K562 (cell line): ENCODE measurements around the gene CYP11A1. TPM values are rescaled to one million over a fixed set of nuclear protein-coding genes. Genes with fewer than 3 reads are reported as not detected.

ENCODE experiments used
- ATAC-seq: fragments of 200-7000 bp; cut with Tn5 transposase; 3 replicates; pipeline ENCODE4 v1.9.1; 2020; ENCODE audit warnings: moderate library complexity
- BruUV-seq: library from RNA; stranded (reverse); fragments of 400-500 nt; replicated peaks from 2 replicates; lab custom pipeline; 2021; lab: Mats Ljungman, UMichigan
- CTCF ChIA-PET: fragments of 300-600 bp; formaldehyde crosslinking; extraction: SDS; loops from one replicate; lab custom pipeline; 2021; ENCODE audit warnings: low intra/inter-chr PET ratio; lab: Yijun Ruan, JAX
- POLR2A ChIA-PET: fragments of 300-600, 350-650 bp; sonication (Branson Sonifier 250); formaldehyde crosslinking; extraction: SDS; loops from one replicate; lab custom pipeline; 2021; ENCODE audit warnings: antibody characterized with exemption, inconsistent platforms; lab: Yijun Ruan, JAX
- DNase-seq, 4 experiments: peaks; one replicate each; pipeline versions ENCODE4 v3.0.0 to v3.0.0-alpha.2; 2011 to 2018; ENCODE audit warnings: low spot score in 3 of 4, mixed read lengths in 3 of 4; ENCODE audit errors: extremely low read depth in 1 of 4
- FAIRE-seq: peaks from 2 replicates; lab custom pipeline; 2011; peaks lifted over from hg19 to GRCh38; lab: Jason Lieb, UNC
- H2AFZ ChIP-seq: 2 replicates; pipeline ENCODE4 v1.6.0; 2011; ENCODE audit warnings: low read depth, low read length, control low read depth, inconsistent platforms
- H3K27ac ChIP-seq: fragments of 200-600 bp; 3 replicates; pipeline ENCODE4 v1.8.0; 2011; ENCODE audit warnings: low read depth, mild to moderate bottlenecking, control low read depth, inconsistent platforms, low read length, moderate library complexity, mixed read lengths; ENCODE audit errors: extremely low read depth
- H3K27me3 ChIP-seq, 2 experiments: fragments of 300-600 bp in 1 of 2; 2 replicates in 1 of 2; 3 replicates in 1 of 2; pipeline versions ENCODE4 v1.6.0 to v1.8.0; 2011; ENCODE audit warnings: inconsistent platforms in 2 of 2, low read length in 2 of 2, mild to moderate bottlenecking in 1 of 2, mixed read lengths in 1 of 2, moderate library complexity in 1 of 2; ENCODE audit not compliant: control insufficient read depth in 2 of 2, insufficient read depth in 2 of 2
- H3K36me3 ChIP-seq: fragments of 300-600 bp; 3 replicates; pipeline ENCODE4 v1.8.0; 2011; ENCODE audit warnings: mild to moderate bottlenecking, low read length, inconsistent platforms; ENCODE audit not compliant: control insufficient read depth, insufficient read depth
- H3K4me1 ChIP-seq, 2 experiments: fragments of 200-600 bp in 1 of 2; replicated peaks in 1 of 2; 2 replicates in 1 of 2; 3 replicates in 1 of 2; pipeline versions ENCODE4 v1.5.1 to v1.8.0; 2011; ENCODE audit warnings: inconsistent platforms in 2 of 2, low read length in 2 of 2, mild to moderate bottlenecking in 1 of 2, mixed read lengths in 1 of 2, moderate library complexity in 1 of 2; ENCODE audit not compliant: control insufficient read depth in 2 of 2, insufficient read depth in 2 of 2
- H3K4me2 ChIP-seq: 2 replicates; pipeline ENCODE4 v1.6.1; 2011; ENCODE audit warnings: low read length, control low read depth, inconsistent platforms, mixed read lengths; ENCODE audit not compliant: insufficient read depth
- H3K4me3 ChIP-seq: fragments of 200-600 bp; sonication (generic), shearing (Covaris generic); 2 replicates; pipeline ENCODE4 v1.5.1; 2016; ENCODE audit warnings: control low read depth, inconsistent platforms
- H3K79me2 ChIP-seq: fragments of 200-600 bp; 3 replicates; pipeline ENCODE4 v1.8.0; 2011; ENCODE audit warnings: low read length, inconsistent platforms; ENCODE audit not compliant: control insufficient read depth, insufficient read depth
- H3K9ac ChIP-seq, 2 experiments: 2 replicates each; pipeline versions ENCODE4 v1.6.0 to v1.6.1; 2011; ENCODE audit warnings: low read depth in 2 of 2, low read length in 2 of 2, control low read depth in 1 of 2, inconsistent platforms in 1 of 2, mild to moderate bottlenecking in 1 of 2, mixed read lengths in 1 of 2; ENCODE audit not compliant: insufficient read depth in 1 of 2
- H3K9me1 ChIP-seq: one replicate; pipeline ENCODE4 v1.6.0; 2011; ENCODE audit warnings: inconsistent platforms, mild to moderate bottlenecking, low read length, moderate library complexity; ENCODE audit not compliant: control insufficient read depth, insufficient read depth
- H3K9me3 ChIP-seq: replicated peaks from 2 replicates; pipeline ENCODE4 v1.5.1; 2011; ENCODE audit warnings: low read depth, low read length, inconsistent platforms; ENCODE audit not compliant: control insufficient read depth, insufficient read depth
- H4K20me1 ChIP-seq: replicated peaks from 2 replicates; pipeline ENCODE4 v1.6.1; 2011; ENCODE audit warnings: low read length, inconsistent platforms, mixed read lengths; ENCODE audit not compliant: control insufficient read depth, insufficient read depth
- KLF10 ChIP-seq: fragments of 250-450 bp; sonication (Bioruptor Pico); IDR thresholded peaks from 2 replicates; pipeline ENCODE4 v1.6.1; 2021; ENCODE audit warnings: matching md5 sums
- MAFK ChIP-seq: IDR thresholded peaks from 2 replicates; pipeline ENCODE4 v1.6.1; 2011; ENCODE audit warnings: low read length, improper control_type of control experiment
- PHF20 ChIP-seq: fragments of 450-650 bp; IDR thresholded peaks from 2 replicates; pipeline ENCODE4 v1.6.1; 2018; ENCODE audit not compliant: partially characterized antibody
- XRCC4 ChIP-seq: IDR thresholded peaks from one replicate; pipeline ENCODE4 v1.6.1; 2011; ENCODE audit not compliant: insufficient read depth, insufficient read length; ENCODE audit errors: extremely low read depth
- ZBTB1 ChIP-seq: sonication (generic); formaldehyde crosslinking; IDR thresholded peaks from 2 replicates; pipeline ENCODE4 v1.8.1; 2023; ENCODE audit warnings: missing genetic modification reagents, low read depth, mild to moderate bottlenecking, borderline replicate concordance
- ZNF12 ChIP-seq: sonication (generic); formaldehyde crosslinking; IDR thresholded peaks from 2 replicates; pipeline ENCODE4 v1.4.0; 2020; ENCODE audit warnings: mild to moderate bottlenecking, missing genetic modification reagents
- ZNF263 ChIP-seq: sonication (generic); formaldehyde crosslinking; IDR thresholded peaks from 2 replicates; pipeline ENCODE4 v1.8.0; 2022; ENCODE audit warnings: mild to moderate bottlenecking, missing genetic modification reagents, borderline replicate concordance
- ZNF644 ChIP-seq: fragments of 200-800 bp; sonication (Bioruptor generic); IDR thresholded peaks from 2 replicates; pipeline ENCODE4 v1.6.1; 2016; ENCODE audit warnings: low read depth, missing genetic modification characterization, missing compliant biosample characterization
- WGBS: fragments of 100-300 bp; shearing (Covaris generic); methylation state at CpG from one replicate; pipeline ENCODE4 v1.1.6; 2016; ENCODE audit warnings: low coverage, mixed read lengths; ENCODE audit not compliant: insufficient coverage; ENCODE audit errors: missing lambda C conversion rate; 5-methylcytosine and 5-hydroxymethylcytosine counted together
- in situ Hi-C: fragments of 300-500 bp; cut with MboI; formaldehyde crosslinking; loops from 4 replicates; pipeline ENCODE4 v1.15.0; 2018; ENCODE audit warnings: inconsistent platforms, mixed read lengths
- intact Hi-C: fragments of 100-400 bp; cut with micrococcal nuclease; formaldehyde crosslinking; loops from 2 replicates; pipeline ENCODE4 v1.14.2; 2022
- polyA plus RNA-seq, 8 experiments: library from polyadenylated mRNA; depleted of rRNA in 4 of 8; stranded (reverse) in 5 of 8; unstranded in 3 of 8; fragments of >200 nt; fragmentation: Nextera tagmentation in 2 of 8; fragmentation: Illumina TruSeq in 1 of 8; extraction: Ambion mirVana in 2 of 8; extraction: Trizol in 1 of 8; gene quantifications; 2 replicates each; pipeline versions ENCODE4 v1.2.1 to v1.2.3, GENCODE V29; 2011 to 2014; ENCODE audit warnings: inconsistent platforms in 1 of 8, missing spikeins in 1 of 8
- total RNA-seq, 7 experiments: library from RNA; depleted of rRNA in 6 of 7; stranded (reverse); fragments of >200 nt in 6 of 7; fragmentation: Illumina TruSeq in 2 of 7; extraction: Trizol in 2 of 7; gene quantifications; 2 replicates each; pipeline versions ENCODE4 v1.2.1 to v1.2.3, GENCODE V29; 2011 to 2021; ENCODE audit warnings: low replicate concordance in 1 of 7
- TF ChIP-seq, protein P1 (sequence below): fragments of 450-650 bp; IDR thresholded peaks from 2 replicates; pipeline ENCODE4 v1.6.1; 2016; ENCODE audit warnings: borderline replicate concordance
- TF ChIP-seq, protein P2 (sequence below): sonication (generic); formaldehyde crosslinking; IDR thresholded peaks from 2 replicates; pipeline ENCODE4 v1.8.0; 2023; ENCODE audit warnings: mild to moderate bottlenecking, missing genetic modification reagents

Gene CYP11A1
- total and polyA plus RNA-seq, 9 of the 15 experiments (the other 6 are each of a cell fraction or from before 2014, with no cell fraction given) = 0.06 to 0.24 (median 0.10) TPM; not detected in 4

DNA sequence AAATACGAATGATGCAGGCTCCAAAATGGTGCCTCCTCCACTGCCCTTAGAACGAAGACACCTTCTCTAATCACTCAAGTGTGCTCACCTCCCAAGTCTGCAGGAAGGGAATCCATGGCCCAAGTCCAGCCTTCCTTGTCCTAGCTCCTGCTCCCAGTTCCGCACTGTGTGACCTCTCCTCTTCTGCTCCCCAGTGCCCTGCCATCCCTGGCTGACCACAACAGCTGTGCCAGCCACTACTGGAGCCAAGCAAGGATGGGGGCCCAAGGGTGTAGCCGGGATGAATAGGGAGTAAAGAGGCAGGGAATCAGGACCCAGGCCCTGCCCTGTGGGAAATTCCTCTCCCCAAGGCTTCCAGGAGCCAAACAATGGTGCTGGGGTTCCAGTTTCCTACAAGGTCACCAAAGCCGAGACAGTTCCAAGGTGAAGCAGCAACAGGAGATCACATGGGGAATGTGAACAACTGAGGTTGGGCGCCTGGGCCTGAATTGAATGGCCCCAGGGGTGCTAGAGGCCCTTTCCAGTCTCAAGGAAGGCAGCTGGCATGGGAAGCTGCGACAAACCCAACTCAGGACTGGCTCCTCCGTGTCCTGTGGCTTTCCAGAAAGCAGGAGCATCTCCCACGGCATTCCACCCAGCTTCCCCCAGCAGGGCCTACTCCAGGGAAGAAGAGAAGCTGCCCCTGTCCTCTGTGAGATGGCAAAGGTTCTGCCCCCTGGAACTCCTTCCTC is 46.1 kb upstream of the CYP11A1 start:
- 63% methylated on average over 9 of the region's 9 CpGs for WGBS
- no peak for FAIRE-seq

More for the DNA sequence above, 46.1 kb upstream of the CYP11A1 start:
- H3K27ac ChIP-seq = no peak overlapping the region
- peaks cover 82% of the 10 kb centered on the region; the same call in 2 of the 3 replicates for H3K36me3 ChIP-seq
- peaks cover 6% of the 10 kb centered on the region; the same call in 1 of the 2 replicates for H4K20me1 ChIP-seq
- H3K9me3 ChIP-seq = no peaks in the 10 kb centered on the region
- no peaks in the 10 kb centered on the region for H3K27me3 ChIP-seq
- H3K4me2 ChIP-seq = no peak overlapping the region
- TF ChIP-seq, protein P1, sequence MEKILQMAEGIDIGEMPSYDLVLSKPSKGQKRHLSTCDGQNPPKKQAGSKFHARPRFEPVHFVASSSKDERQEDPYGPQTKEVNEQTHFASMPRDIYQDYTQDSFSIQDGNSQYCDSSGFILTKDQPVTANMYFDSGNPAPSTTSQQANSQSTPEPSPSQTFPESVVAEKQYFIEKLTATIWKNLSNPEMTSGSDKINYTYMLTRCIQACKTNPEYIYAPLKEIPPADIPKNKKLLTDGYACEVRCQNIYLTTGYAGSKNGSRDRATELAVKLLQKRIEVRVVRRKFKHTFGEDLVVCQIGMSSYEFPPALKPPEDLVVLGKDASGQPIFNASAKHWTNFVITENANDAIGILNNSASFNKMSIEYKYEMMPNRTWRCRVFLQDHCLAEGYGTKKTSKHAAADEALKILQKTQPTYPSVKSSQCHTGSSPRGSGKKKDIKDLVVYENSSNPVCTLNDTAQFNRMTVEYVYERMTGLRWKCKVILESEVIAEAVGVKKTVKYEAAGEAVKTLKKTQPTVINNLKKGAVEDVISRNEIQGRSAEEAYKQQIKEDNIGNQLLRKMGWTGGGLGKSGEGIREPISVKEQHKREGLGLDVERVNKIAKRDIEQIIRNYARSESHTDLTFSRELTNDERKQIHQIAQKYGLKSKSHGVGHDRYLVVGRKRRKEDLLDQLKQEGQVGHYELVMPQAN = no peak
- TF ChIP-seq ZNF263 (CRISPR knock-in tag) = no peak
- no peak for TF ChIP-seq ZBTB1 (CRISPR knock-in tag)
- TF ChIP-seq PHF20 = no peak
- no peak for TF ChIP-seq KLF10
- TF ChIP-seq XRCC4 = no peak
- no peak for TF ChIP-seq MAFK
- TF ChIP-seq, protein P2, sequence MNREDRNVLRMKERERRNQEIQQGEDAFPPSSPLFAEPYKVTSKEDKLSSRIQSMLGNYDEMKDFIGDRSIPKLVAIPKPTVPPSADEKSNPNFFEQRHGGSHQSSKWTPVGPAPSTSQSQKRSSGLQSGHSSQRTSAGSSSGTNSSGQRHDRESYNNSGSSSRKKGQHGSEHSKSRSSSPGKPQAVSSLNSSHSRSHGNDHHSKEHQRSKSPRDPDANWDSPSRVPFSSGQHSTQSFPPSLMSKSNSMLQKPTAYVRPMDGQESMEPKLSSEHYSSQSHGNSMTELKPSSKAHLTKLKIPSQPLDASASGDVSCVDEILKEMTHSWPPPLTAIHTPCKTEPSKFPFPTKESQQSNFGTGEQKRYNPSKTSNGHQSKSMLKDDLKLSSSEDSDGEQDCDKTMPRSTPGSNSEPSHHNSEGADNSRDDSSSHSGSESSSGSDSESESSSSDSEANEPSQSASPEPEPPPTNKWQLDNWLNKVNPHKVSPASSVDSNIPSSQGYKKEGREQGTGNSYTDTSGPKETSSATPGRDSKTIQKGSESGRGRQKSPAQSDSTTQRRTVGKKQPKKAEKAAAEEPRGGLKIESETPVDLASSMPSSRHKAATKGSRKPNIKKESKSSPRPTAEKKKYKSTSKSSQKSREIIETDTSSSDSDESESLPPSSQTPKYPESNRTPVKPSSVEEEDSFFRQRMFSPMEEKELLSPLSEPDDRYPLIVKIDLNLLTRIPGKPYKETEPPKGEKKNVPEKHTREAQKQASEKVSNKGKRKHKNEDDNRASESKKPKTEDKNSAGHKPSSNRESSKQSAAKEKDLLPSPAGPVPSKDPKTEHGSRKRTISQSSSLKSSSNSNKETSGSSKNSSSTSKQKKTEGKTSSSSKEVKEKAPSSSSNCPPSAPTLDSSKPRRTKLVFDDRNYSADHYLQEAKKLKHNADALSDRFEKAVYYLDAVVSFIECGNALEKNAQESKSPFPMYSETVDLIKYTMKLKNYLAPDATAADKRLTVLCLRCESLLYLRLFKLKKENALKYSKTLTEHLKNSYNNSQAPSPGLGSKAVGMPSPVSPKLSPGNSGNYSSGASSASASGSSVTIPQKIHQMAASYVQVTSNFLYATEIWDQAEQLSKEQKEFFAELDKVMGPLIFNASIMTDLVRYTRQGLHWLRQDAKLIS (CRISPR knock-in tag) = no peak
- no peak for TF ChIP-seq ZNF12 (CRISPR knock-in tag)
- no peak for TF ChIP-seq ZNF644 (tag)
- no peak overlapping the region for H2AFZ ChIP-seq
- peaks cover 3% of the 10 kb centered on the region for H3K9me1 ChIP-seq
- 0 out of 3 replicates have a peak, but pooled peaks cover under 1% of the 10 kb centered on the region for H3K79me2 ChIP-seq
- in situ Hi-C loops = no loop called here
- no peak overlapping the region for H3K4me3 ChIP-seq
- no TSS peak for BruUV-seq
- ATAC-seq (no peak), DNase-seq (no peak)
- peaks cover 3 to 40% of the 10 kb centered on the region in 2 experiments; a peak in 3 of 5 replicates for H3K4me1 ChIP-seq
- intact Hi-C loops = no loop called here
- ChIA-PET CTCF (no interaction called here), POLR2A (interaction anchor here (0.6 to 3.5 kb wide), 4 partner anchors 8 to 457 kb away, joined by 3 to 24 read pairs (median 5); no protein-coding TSS in a partner anchor)
- peak overlapping the region in 1 of 2 experiments; percentile 59; a peak in 2 of 4 replicates for H3K9ac ChIP-seq
